GM12878 (cell line): ENCODE data around the gene DNAH11. TPM values are rescaled to one million over a fixed set of nuclear protein-coding genes. Genes with fewer than 3 reads are reported as not detected.

Source experiments
- ATAC-seq: fragments of 200-7000 bp; cut with Tn5 transposase; 3 replicates; pipeline ENCODE4 v1.9.1; 2020; ENCODE audit warnings: mild to moderate bottlenecking, moderate library complexity
- BruUV-seq: library from RNA; stranded (reverse); fragments of 400-500 nt; replicated peaks from 2 replicates; lab custom pipeline; 2021; lab: Mats Ljungman, UMichigan
- CTCF ChIA-PET: fragments of 300-600 bp; sonication (Branson Sonifier 250); formaldehyde crosslinking; extraction: SDS; loops from one replicate; lab custom pipeline; 2021; ENCODE audit warnings: inconsistent platforms; lab: Yijun Ruan, JAX
- POLR2A ChIA-PET: fragments of 350-600 bp; formaldehyde crosslinking; extraction: SDS; loops from one replicate; lab custom pipeline; 2021; ENCODE audit warnings: inconsistent platforms; lab: Charles Lee
- RAD21 ChIA-PET: fragments of 300-600 bp; sonication (Branson Sonifier 250); formaldehyde crosslinking; loops from one replicate; lab custom pipeline; 2023; ENCODE audit warnings: antibody characterized with exemption; ENCODE audit not compliant: unreplicated experiment; lab: Charles Lee
- SMC1A ChIA-PET: fragments of 300-600 bp; sonication (Branson Sonifier 250); formaldehyde crosslinking; loops from one replicate; lab custom pipeline; 2023; ENCODE audit not compliant: unreplicated experiment, uncharacterized antibody; lab: Charles Lee
- DNase-seq: peaks from one replicate; pipeline ENCODE4 v3.0.0-alpha.2; 2011; ENCODE audit warnings: low read depth, low spot score
- FAIRE-seq: peaks from 3 replicates; lab custom pipeline; 2011; peaks lifted over from hg19 to GRCh38; lab: Jason Lieb, UNC
- H2AFZ ChIP-seq: 2 replicates; pipeline ENCODE4 v1.6.0; 2011; ENCODE audit warnings: low read depth, low read length, control low read depth; ENCODE audit not compliant: control insufficient read depth
- H3K27ac ChIP-seq: 2 replicates; pipeline ENCODE4 v1.5.1; 2011; ENCODE audit warnings: control low read depth; ENCODE audit not compliant: control insufficient read depth, insufficient read depth
- H3K27me3 ChIP-seq, 2 experiments: replicated peaks in 1 of 2; 2 replicates each; pipeline versions ENCODE4 v1.6.0 to v1.6.1; 2011; ENCODE audit warnings: low read length in 1 of 2; ENCODE audit not compliant: control insufficient read depth in 2 of 2, insufficient read depth in 2 of 2
- H3K36me3 ChIP-seq, 2 experiments: 2 replicates each; pipeline ENCODE4 v1.5.1; 2011; ENCODE audit warnings: low read length in 1 of 2; ENCODE audit not compliant: control insufficient read depth in 2 of 2, insufficient read depth in 2 of 2
- H3K4me1 ChIP-seq: 2 replicates; pipeline ENCODE4 v1.6.1; 2011; ENCODE audit warnings: mild to moderate bottlenecking, low read length, moderate library complexity, mixed read lengths; ENCODE audit not compliant: control insufficient read depth, insufficient read depth
- H3K4me2 ChIP-seq: 2 replicates; pipeline ENCODE4 v1.6.0; 2011; ENCODE audit warnings: control low read depth; ENCODE audit not compliant: control insufficient read depth, insufficient read depth
- H3K4me3 ChIP-seq: fragments of 200-600 bp; sonication (generic); 2 replicates; pipeline ENCODE4 v1.5.1; 2016
- H3K79me2 ChIP-seq: 2 replicates; pipeline ENCODE4 v1.6.0; 2011; ENCODE audit warnings: low read length; ENCODE audit not compliant: control insufficient read depth, insufficient read depth
- H3K9ac ChIP-seq: 2 replicates; pipeline ENCODE4 v1.8.0; 2011; ENCODE audit warnings: low read length, control low read depth, mixed read lengths; ENCODE audit not compliant: control insufficient read depth, insufficient read depth
- H3K9me3 ChIP-seq: replicated peaks from 3 replicates; pipeline ENCODE4 v1.5.1; 2011; ENCODE audit warnings: mild to moderate bottlenecking, low read length; ENCODE audit not compliant: control insufficient read depth, insufficient read depth
- H4K20me1 ChIP-seq: 2 replicates; pipeline ENCODE4 v1.6.0; 2011; ENCODE audit not compliant: control insufficient read depth, insufficient read depth
- EED ChIP-seq: sonication (generic); IDR thresholded peaks from 2 replicates; pipeline ENCODE4 v1.6.1; 2016; ENCODE audit warnings: antibody characterized with exemption, low read depth
- IRF3 ChIP-seq: fragments of 450-650 bp; IDR thresholded peaks from 2 replicates; pipeline ENCODE4 v1.6.1; 2014; ENCODE audit warnings: mild to moderate bottlenecking
- IRF4 ChIP-seq: IDR thresholded peaks from 2 replicates; pipeline ENCODE4 v1.6.1; 2011; ENCODE audit warnings: low read depth, low read length
- KAT2A ChIP-seq: conservative IDR thresholded peaks from 2 replicates; pipeline ENCODE4 v1.6.1; 2011; ENCODE audit warnings: low read depth, low read length; ENCODE audit not compliant: control insufficient read depth
- POLR2AphosphoS2 ChIP-seq: IDR thresholded peaks from 2 replicates; pipeline ENCODE4 v1.6.1; 2011; ENCODE audit warnings: low read depth, mild to moderate bottlenecking, low read length, improper control_type of control experiment, moderate library complexity
- PRDM15 ChIP-seq: fragments of 450-650 bp; formaldehyde crosslinking; IDR thresholded peaks from 2 replicates; pipeline ENCODE4 v1.4.0; 2020; ENCODE audit warnings: mild to moderate bottlenecking, moderate library complexity
- WGBS: methylation state at CpG from one replicate; pipeline ENCODE4 v1.1.6; 2016; ENCODE audit warnings: low lambda C conversion rate; ENCODE audit not compliant: insufficient replicate concordance, insufficient coverage; ENCODE audit errors: missing lambda C conversion rate; 5-methylcytosine and 5-hydroxymethylcytosine counted together
- in situ Hi-C: fragments of 300-500 bp; cut with MboI; formaldehyde crosslinking; loops from 9 replicates; pipeline ENCODE4 v1.14.3; 2018; ENCODE audit warnings: mixed read lengths
- intact Hi-C: fragments of 100-400 bp; cut with micrococcal nuclease; formaldehyde crosslinking; loops from one replicate; pipeline ENCODE4 v1.14.2; 2022; ENCODE audit not compliant: unreplicated experiment
- polyA plus RNA-seq, 11 experiments: library from polyadenylated mRNA; depleted of rRNA in 4 of 11; unstranded in 6 of 11; stranded (reverse) in 5 of 11; fragments of >200 nt; fragmentation: Nextera tagmentation in 4 of 11; fragmentation: Illumina TruSeq in 1 of 11; extraction: Ambion mirVana in 4 of 11; extraction: Trizol in 1 of 11; gene quantifications; 1 replicate in 1 of 11; 2 replicates in 10 of 11; pipeline versions ENCODE4 v1.2.1 to v1.2.3, GENCODE V29; 2011 to 2016; ENCODE audit warnings: inconsistent platforms in 2 of 11, missing spikeins in 2 of 11, low read depth in 1 of 11
- total RNA-seq, 4 experiments: library from RNA; depleted of rRNA in 3 of 4; stranded (reverse); fragments of >200 nt in 3 of 4; fragmentation: Illumina TruSeq in 1 of 4; extraction: Trizol in 1 of 4; gene quantifications; 2 replicates each; pipeline versions ENCODE4 v1.2.1 to v1.2.3, GENCODE V29; 2013 to 2021

The DNAH11 gene
- total and polyA plus RNA-seq, 10 of the 15 experiments (the other 5 are each of a cell fraction or from before 2014, with no cell fraction given) = 0.03 to 0.56 (median 0.10) TPM

GRCh38 chr7:21819048-21819447 is 276.2 kb downstream of the DNAH11 start (continued):
- TF ChIP-seq PRDM15 (CRISPR knock-in tag) = no peak

- H3K4me1 ChIP-seq = no peaks in the 10 kb centered on the region
- ChIA-PET CTCF (interaction anchor here (1.2 kb wide), 1 partner anchor 42 kb away, joined by 3 read pairs; no protein-coding TSS in a partner anchor), POLR2A (no interaction called here), SMC1A (no interaction called here), RAD21 (no interaction called here)
- WGBS = 43% methylated on average over 6 of the region's 6 CpGs
- H4K20me1 ChIP-seq = no peaks in the 10 kb centered on the region
- no peak overlapping the region for H3K9ac ChIP-seq
- no peak overlapping the region for H2AFZ ChIP-seq
- no peaks in the 10 kb centered on the region for H3K9me3 ChIP-seq
- no peak overlapping the region for H3K4me3 ChIP-seq
- H3K27me3 ChIP-seq = no peaks in the 10 kb centered on the region; a peak in 1 of 4 replicates
- H3K36me3 ChIP-seq = no peaks in the 10 kb centered on the region
- H3K4me2 ChIP-seq = no peak overlapping the region
- no peak for ATAC-seq
- intact Hi-C loops = no loop called here
- H3K79me2 ChIP-seq = no peaks in the 10 kb centered on the region
- FAIRE-seq = no peak
- no TSS peak for BruUV-seq
- H3K27ac ChIP-seq = no peak overlapping the region
- DNase-seq = no peak
- TF ChIP-seq EED (no peak), POLR2AphosphoS2 (no peak), IRF4 (no peak), KAT2A (no peak), IRF3 (no peak)
- TF ChIP-seq, all 136 proteins: peak for 0
- in situ Hi-C loops = no loop called here
Measured at GRCh38 chr7:21828841-21829240, 286.0 kb downstream of the DNAH11 start.
